ENCODE data around the gene SERPINB10. TPM values are rescaled to one million over a fixed set of nuclear protein-coding genes. Genes with fewer than 3 reads are reported as not detected.

SERPINB10 gene
- total and polyA plus RNA-seq, 9 of the 15 experiments (the other 6 are each of a cell fraction or from before 2014, with no cell fraction given), result not detected

GRCh38 chr18:63908858-63909257 is 1.1 kb downstream of the SERPINB10 start:
- Histone ChIP-seq H3K36me3 (ENCODE audit: control insufficient read depth, insufficient read depth, low read length) (no peaks in the 10 kb centered on the region), H3K9me1 (ENCODE audit: control insufficient read depth, insufficient read depth, low read length) (no peaks in the 10 kb centered on the region), H3K27ac (ENCODE audit: extremely low read depth, low read depth, low read length) (no peak overlapping the region), H3K4me3 (no peak overlapping the region), H4K20me1 (replicated peaks; ENCODE audit: control insufficient read depth, insufficient read depth, low read length) (no peaks in the 10 kb centered on the region), H3K9ac (ENCODE audit: insufficient read depth in 1 of 2, low read depth in 2 of 2, low read length in 2 of 2) (no peak overlapping the region), H3K4me1 (replicated peaks in 1 of 2; ENCODE audit: control insufficient read depth in 2 of 2, insufficient read depth in 2 of 2, low read length in 2 of 2) (no peaks in the 10 kb centered on the region), H3K9me3 (replicated peaks; ENCODE audit: control insufficient read depth, insufficient read depth, low read depth, low read length) (no peaks in the 10 kb centered on the region), H3K4me2 (ENCODE audit: insufficient read depth, low read length) (no peak overlapping the region), H2AFZ (ENCODE audit: low read depth, low read length) (no peak overlapping the region), H3K79me2 (ENCODE audit: control insufficient read depth, insufficient read depth, low read length) (no peaks in the 10 kb centered on the region), H3K27me3 (ENCODE audit: control insufficient read depth in 2 of 2, insufficient read depth in 2 of 2, low read length in 2 of 2) (no peaks in the 10 kb centered on the region)
- WGBS (ENCODE audit: insufficient coverage, low coverage, missing lambda C conversion rate), result 0% methylated on average over 1 of the region's 1 CpG
- DNase-seq (ENCODE audit: extremely low read depth in 1 of 4, low spot score in 3 of 4) (no peak), ATAC-seq (no peak), FAIRE-seq (no peak)
- BruUV-seq (replicated peaks), result no TSS peak
- no peak for TF ChIP-seq CHCHD3 (CRISPR knock-in tag; IDR thresholded peaks at IDR 0.05)
- TF ChIP-seq HMG20A (CRISPR knock-in tag; conservative IDR thresholded peaks at IDR 0.05), result no peak
- TF ChIP-seq ZSCAN32 (CRISPR knock-in tag; IDR thresholded peaks at IDR 0.05), result no peak
- no peak for TF ChIP-seq ZNF780A (CRISPR knock-in tag; IDR thresholded peaks at IDR 0.05)
- POLR2A ChIA-PET, result no interaction called here
- CTCF ChIA-PET (ENCODE audit: low intra/inter-chr PET ratio), result no interaction called here
- intact Hi-C loops (cut with micrococcal nuclease) (no loop called here), in situ Hi-C loops (cut with MboI) (no loop called here)

- no peak overlapping the region for H2AFZ ChIP-seq (ENCODE audit: low read depth, low read length)
- CTCF ChIA-PET (ENCODE audit: low intra/inter-chr PET ratio), result no interaction called here
- H4K20me1 ChIP-seq (replicated peaks; ENCODE audit: control insufficient read depth, insufficient read depth, low read length), result no peaks in the 10 kb centered on the region
- FAIRE-seq, result no peak
- no peaks in the 10 kb centered on the region for H3K27me3 ChIP-seq (ENCODE audit: control insufficient read depth in 2 of 2, insufficient read depth in 2 of 2, low read length in 2 of 2)
- H3K27ac ChIP-seq (ENCODE audit: extremely low read depth, low read depth, low read length), result no peak overlapping the region
- no peak for TF ChIP-seq IRF9 (tag; IDR thresholded peaks at IDR 0.05)
- no peak for TF ChIP-seq ZNF239 (CRISPR knock-in tag; IDR thresholded peaks at IDR 0.05)
- TF ChIP-seq, protein P1, sequence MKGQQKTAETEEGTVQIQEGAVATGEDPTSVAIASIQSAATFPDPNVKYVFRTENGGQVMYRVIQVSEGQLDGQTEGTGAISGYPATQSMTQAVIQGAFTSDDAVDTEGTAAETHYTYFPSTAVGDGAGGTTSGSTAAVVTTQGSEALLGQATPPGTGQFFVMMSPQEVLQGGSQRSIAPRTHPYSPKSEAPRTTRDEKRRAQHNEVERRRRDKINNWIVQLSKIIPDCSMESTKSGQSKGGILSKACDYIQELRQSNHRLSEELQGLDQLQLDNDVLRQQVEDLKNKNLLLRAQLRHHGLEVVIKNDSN (CRISPR knock-in tag; IDR thresholded peaks at IDR 0.05), result no peak
- TF ChIP-seq ZEB2 (IDR thresholded peaks at IDR 0.05), result no peak
- no peak for TF ChIP-seq EP400 (IDR thresholded peaks at IDR 0.05)
- TF ChIP-seq PTRF (tag; IDR thresholded peaks at IDR 0.05), result no peak
- no peak for TF ChIP-seq NCOA2 (IDR thresholded peaks at IDR 0.05; ENCODE audit: partially characterized antibody in 2 of 2)
- no peak for TF ChIP-seq FOXJ3 (CRISPR knock-in tag; IDR thresholded peaks at IDR 0.05)
- TF ChIP-seq SPI1 (IDR thresholded peaks at IDR 0.05; ENCODE audit: borderline replicate concordance, low read depth, low read length), result no peak
- TF ChIP-seq MCM3 (IDR thresholded peaks at IDR 0.05), result no peak
- no peak for TF ChIP-seq SFPQ (IDR thresholded peaks at IDR 0.05; ENCODE audit: low read depth, low read length)
- TF ChIP-seq PURB (CRISPR knock-in tag; IDR thresholded peaks at IDR 0.05; ENCODE audit: low read depth), result no peak
- H3K36me3 ChIP-seq (ENCODE audit: control insufficient read depth, insufficient read depth, low read length), result no peaks in the 10 kb centered on the region
- no peak overlapping the region for H3K9ac ChIP-seq (ENCODE audit: insufficient read depth in 1 of 2, low read depth in 2 of 2, low read length in 2 of 2)
- POLR2A ChIA-PET, result no interaction called here
- in situ Hi-C loops (cut with MboI), result no loop called here
- ATAC-seq, result no peak
- H3K79me2 ChIP-seq (ENCODE audit: control insufficient read depth, insufficient read depth, low read length), result no peaks in the 10 kb centered on the region
- H3K4me2 ChIP-seq (ENCODE audit: insufficient read depth, low read length), result no peak overlapping the region
- H3K9me3 ChIP-seq (replicated peaks; ENCODE audit: control insufficient read depth, insufficient read depth, low read depth, low read length), result no peaks in the 10 kb centered on the region
- BruUV-seq (replicated peaks), result no TSS peak
- H3K9me1 ChIP-seq (ENCODE audit: control insufficient read depth, insufficient read depth, low read length), result no peaks in the 10 kb centered on the region
- intact Hi-C loops (cut with micrococcal nuclease), result no loop called here
- 0% methylated on average over 2 of the region's 2 CpGs for WGBS (ENCODE audit: insufficient coverage, low coverage, missing lambda C conversion rate)
- no peak overlapping the region for H3K4me3 ChIP-seq
- DNase-seq (ENCODE audit: extremely low read depth in 1 of 4, low spot score in 3 of 4), result no peak
- H3K4me1 ChIP-seq (replicated peaks in 1 of 2; ENCODE audit: control insufficient read depth in 2 of 2, insufficient read depth in 2 of 2, low read length in 2 of 2), result no peaks in the 10 kb centered on the region
Observed at GRCh38 chr18:63909870-63910269, 2.1 kb downstream of the SERPINB10 start.
